ENCODE measurements around the gene MAP3K9.

MAP3K9 gene

GRCh38 chr14:70697701-70698100, 111.6 kb downstream of the MAP3K9 start:
- no peak for DNase-seq (ENCODE audit: low read depth)

- DNase-seq (ENCODE audit: low read depth) = no peak
These were observed 113.3 kb downstream of the MAP3K9 start for GRCh38 chr14:70696026-70696425.

- DNase-seq (ENCODE audit: low read depth) = no peak
These were observed 117.1 kb downstream of the MAP3K9 start for GRCh38 chr14:70692210-70692609.

- no peak for DNase-seq (ENCODE audit: low read depth)
These were observed 123.7 kb downstream of the MAP3K9 start for GRCh38 chr14:70685474-70686197.

GRCh38 chr14:70683983-70684382, 125.3 kb downstream of the MAP3K9 start:
- DNase-seq (ENCODE audit: low read depth) = no peak

- DNase-seq (ENCODE audit: low read depth) = no peak
These were observed 128.6 kb downstream of the MAP3K9 start for GRCh38 chr14:70680748-70681147.

- no peak for DNase-seq (ENCODE audit: low read depth)
These were observed 132.0 kb downstream of the MAP3K9 start for GRCh38 chr14:70677341-70677740.
